ENCODE results near the gene ZNF155. TPM values are rescaled to one million over a fixed set of nuclear protein-coding genes. Genes with fewer than 3 reads are reported as not detected.
A peak's percentile ranks its signal among the peaks of the same experiment; 100 is the strongest.

Gene ZNF155
- total RNA-seq, 2 experiments from 2014 or later, result 2.9 to 4.5 TPM

GRCh38 chr19:44007473-44007872 is 23.5 kb downstream of the ZNF155 start:
- Mint-ChIP-seq H3K27ac (no peak overlapping the region), H3K4me3 (no peak overlapping the region), H3K9me3 (peaks cover 64% of the 10 kb centered on the region), H3K4me1 (ENCODE audit: low read depth) (peaks cover 11% of the 10 kb centered on the region), H3K27me3 (no peaks in the 10 kb centered on the region), H3K36me3 (peaks cover 71% of the 10 kb centered on the region)
- POLR2A ChIA-PET, result no interaction called here
- intact Hi-C loops (cut with micrococcal nuclease), result no loop called here
- CTCF ChIA-PET, result no interaction called here
- no peak for DNase-seq

GRCh38 chr19:44010468-44010867 is 26.5 kb downstream of the ZNF155 start:
- intact Hi-C loops (cut with micrococcal nuclease), result no loop called here
- Mint-ChIP-seq H3K27ac (no peak overlapping the region), H3K4me1 (ENCODE audit: low read depth) (no peaks in the 10 kb centered on the region), H3K27me3 (no peaks in the 10 kb centered on the region), H3K36me3 (peaks cover 76% of the 10 kb centered on the region), H3K4me3 (no peak overlapping the region), H3K9me3 (peaks cover 92% of the 10 kb centered on the region)
- POLR2A ChIA-PET, result no interaction called here
- DNase-seq, result no peak
- CTCF ChIA-PET, result no interaction called here

GRCh38 chr19:44019498-44019897 is 35.5 kb downstream of the ZNF155 start:
- ChIA-PET CTCF (no interaction called here), POLR2A (no interaction called here)
- H3K4me1 Mint-ChIP-seq (ENCODE audit: low read depth), result no peaks in the 10 kb centered on the region
- no peak overlapping the region for H3K4me3 Mint-ChIP-seq
- no peak overlapping the region for H3K27ac Mint-ChIP-seq
- H3K27me3 Mint-ChIP-seq, result peaks cover 2% of the 10 kb centered on the region
- peaks cover 3% of the 10 kb centered on the region for H3K36me3 Mint-ChIP-seq
- DNase-seq, result no peak
- peaks cover 30% of the 10 kb centered on the region for H3K9me3 Mint-ChIP-seq
- intact Hi-C loops (cut with micrococcal nuclease), result no loop called here

- Mint-ChIP-seq H3K9me3 (peaks cover 16% of the 10 kb centered on the region), H3K27me3 (peaks cover 2% of the 10 kb centered on the region), H3K4me1 (ENCODE audit: low read depth) (peaks cover 17% of the 10 kb centered on the region), H3K36me3 (peaks cover 13% of the 10 kb centered on the region), H3K27ac (no peak overlapping the region), H3K4me3 (no peak overlapping the region)
- ChIA-PET POLR2A (no interaction called here), CTCF (no interaction called here)
- intact Hi-C loops (cut with micrococcal nuclease), result no loop called here
- no peak for DNase-seq
These were observed 37.2 kb downstream of the ZNF155 start for GRCh38 chr19:44021221-44021620.

GRCh38 chr19:44024900-44025216 is 40.9 kb downstream of the ZNF155 start:
- ChIA-PET CTCF (no interaction called here), POLR2A (no interaction called here)
- intact Hi-C loops (cut with micrococcal nuclease), result loop anchor here (1.0 to 5.0 kb wide), 5 partner anchors 22 to 182 kb away; partner anchors contain the start of genes ZNF224, ZNF226 and ZNF284
- peaks cover 43% of the 10 kb centered on the region for H3K36me3 Mint-ChIP-seq
- H3K27ac Mint-ChIP-seq, result no peak overlapping the region
- peaks cover 24% of the 10 kb centered on the region for H3K9me3 Mint-ChIP-seq
- H3K4me3 Mint-ChIP-seq, result peak overlapping the region; percentile 90
- no peak for DNase-seq
- peaks cover 2% of the 10 kb centered on the region for H3K27me3 Mint-ChIP-seq
- peaks cover 18% of the 10 kb centered on the region for H3K4me1 Mint-ChIP-seq (ENCODE audit: low read depth)

GRCh38 chr19:44025217-44025936 is 41.4 kb downstream of the ZNF155 start, which contains the start of gene ZNF222:
Gene ZNF222 (plus strand): TSS chr19:44025379. CDS start chr19:44025437, 58 bp downstream.
- H3K9me3 Mint-ChIP-seq, result peaks cover 28% of the 10 kb centered on the region
- H3K4me1 Mint-ChIP-seq (ENCODE audit: low read depth), result peaks cover 18% of the 10 kb centered on the region
- H3K4me3 Mint-ChIP-seq, result peak within 1 kb of the TSS; percentile 90
- ChIA-PET POLR2A (no interaction called here), CTCF (no interaction called here)
- H3K36me3 Mint-ChIP-seq, result peaks cover 49% of the 10 kb centered on the region
- H3K27ac Mint-ChIP-seq, result peak within 1 kb of the TSS; percentile 60
- intact Hi-C loops (cut with micrococcal nuclease), result loop anchor here (1.0 to 5.0 kb wide), 5 partner anchors 22 to 181 kb away; partner anchors contain the start of genes ZNF224, ZNF226 and ZNF284
- DNase-seq, result peak; percentile 90
- H3K27me3 Mint-ChIP-seq, result peaks cover 2% of the 10 kb centered on the region

GRCh38 chr19:44026622-44027021 is 42.6 kb downstream of the ZNF155 start:
- peaks cover 41% of the 10 kb centered on the region for H3K9me3 Mint-ChIP-seq
- no peak overlapping the region for H3K4me3 Mint-ChIP-seq

GRCh38 chr19:44032001-44032610 is 48.1 kb downstream of the ZNF155 start:
- peaks cover 86% of the 10 kb centered on the region for H3K9me3 Mint-ChIP-seq
- no peaks in the 10 kb centered on the region for H3K4me1 Mint-ChIP-seq (ENCODE audit: low read depth)
- H3K4me3 Mint-ChIP-seq, result no peak overlapping the region
- intact Hi-C loops (cut with micrococcal nuclease), result no loop called here
- ChIA-PET CTCF (no interaction called here), POLR2A (no interaction called here)
- H3K36me3 Mint-ChIP-seq, result peaks cover 77% of the 10 kb centered on the region
- no peaks in the 10 kb centered on the region for H3K27me3 Mint-ChIP-seq
- DNase-seq, result no peak
- H3K27ac Mint-ChIP-seq, result no peak overlapping the region

More at GRCh38 chr19:44026622-44027021, 42.6 kb downstream of the ZNF155 start:
- Mint-ChIP-seq H3K27me3 (no peaks in the 10 kb centered on the region), H3K27ac (no peak overlapping the region), H3K4me1 (ENCODE audit: low read depth) (peaks cover 18% of the 10 kb centered on the region), H3K36me3 (peaks cover 60% of the 10 kb centered on the region)
- intact Hi-C loops (cut with micrococcal nuclease), result loop anchor here (5.0 kb wide), 1 partner anchor 141 kb away; the partner anchor contains the start of gene ZNF226
- DNase-seq, result no peak
- POLR2A ChIA-PET, result no interaction called here
- CTCF ChIA-PET, result no interaction called here

- no peak overlapping the region for H3K4me3 Mint-ChIP-seq
- no peak for DNase-seq
- intact Hi-C loops (cut with micrococcal nuclease), result no loop called here
- H3K27ac Mint-ChIP-seq, result no peak overlapping the region
- peaks cover 9% of the 10 kb centered on the region for H3K27me3 Mint-ChIP-seq
- peaks cover 13% of the 10 kb centered on the region for H3K36me3 Mint-ChIP-seq
- ChIA-PET POLR2A (no interaction called here), CTCF (no interaction called here)
- H3K9me3 Mint-ChIP-seq, result peaks cover 47% of the 10 kb centered on the region
- no peaks in the 10 kb centered on the region for H3K4me1 Mint-ChIP-seq (ENCODE audit: low read depth)
These were observed 58.2 kb downstream of the ZNF155 start for GRCh38 chr19:44042147-44042546.

Other genes starting within 250 kb of the ZNF155 start
- 10 to 100 TPM; 58.2 to 58.3 TPM for gene SMG9, start 229.2 kb upstream of the ZNF155 start, total RNA-seq
- gene KCNN4, start 203.2 kb upstream of the ZNF155 start, total RNA-seq, result 100 to 1,000 TPM; 120 to 130 TPM
- 1 to 10 TPM in 1 of 2 experiments, under 1 TPM in 1; 0.62 to 1.2 TPM for gene LYPD5, start 181.7 kb upstream of the ZNF155 start, total RNA-seq
- 1 to 10 TPM; 5.2 to 8.1 TPM for gene ZNF283, start 156.9 kb upstream of the ZNF155 start, total RNA-seq
- gene ZNF404, start 100.2 kb upstream of the ZNF155 start, total RNA-seq, result 1 to 10 TPM in 1 of 2 experiments, under 1 TPM in 1; 0.61 to 1.4 TPM
- 1 to 10 TPM; 7.7 to 9.6 TPM for gene ZNF45, start 48.9 kb upstream of the ZNF155 start, total RNA-seq
- gene ZNF221, start 33.0 kb upstream of the ZNF155 start, total RNA-seq, result 1 to 10 TPM in 1 of 2 experiments, under 1 TPM in 1; 0.73 to 1.0 TPM
- 1 to 10 TPM; 3.8 TPM for gene ZNF230, start 18.8 kb downstream of the ZNF155 start, total RNA-seq
- gene ZNF222, start 41.2 kb downstream of the ZNF155 start, total RNA-seq, result under 1 TPM; 0.88 to 0.94 TPM
- under 1 TPM; 0.55 to 0.73 TPM for gene ZNF223, start 67.8 kb downstream of the ZNF155 start, total RNA-seq
- 1 to 10 TPM; 1.1 to 1.4 TPM for gene ZNF284, start 88.0 kb downstream of the ZNF155 start, total RNA-seq
- 10 to 100 TPM; 12.8 to 14.0 TPM for gene ZNF224, start 110.2 kb downstream of the ZNF155 start, total RNA-seq
- gene ZNF225, start 129.2 kb downstream of the ZNF155 start, total RNA-seq, result 1 to 10 TPM; 2.5 to 2.9 TPM
- gene ZNF234, start 157.4 kb downstream of the ZNF155 start, total RNA-seq, result 1 to 10 TPM; 7.3 to 8.7 TPM
- gene ZNF226, start 180.9 kb downstream of the ZNF155 start, total RNA-seq, result 10 to 100 TPM; 10.6 to 10.7 TPM
- 10 to 100 TPM; 13.5 TPM for gene ZNF227, start 228.3 kb downstream of the ZNF155 start, total RNA-seq

Data from activated CD4-positive, alpha-beta memory T cell treated with anti-CD3 and anti-CD28 coated beads for 36 hours (primary cell).